HepG2 (cell line): ENCODE results near the gene TMEM50B. TPM values are rescaled to one million over a fixed set of nuclear protein-coding genes. Genes with fewer than 3 reads are reported as not detected.

Source experiments
- DMTF1 ChIP-seq: sonication (generic); formaldehyde crosslinking; IDR thresholded peaks from 2 replicates; pipeline ENCODE4 v1.4.0; 2020; ENCODE audit warnings: mild to moderate bottlenecking, missing genetic modification reagents
- FOSL2 ChIP-seq: sonication (generic); formaldehyde crosslinking; IDR thresholded peaks from 2 replicates; pipeline ENCODE4 v1.4.0; 2020; ENCODE audit warnings: missing genetic modification reagents
- FOXA1 ChIP-seq, 2 experiments: fragments of 450-650 bp in 1 of 2; sonication (generic) in 1 of 2; formaldehyde crosslinking in 1 of 2; IDR thresholded peaks; 2 replicates each; pipeline versions ENCODE4 v1.4.0 to v1.6.1; 2016 to 2020; ENCODE audit warnings: missing genetic modification reagents in 1 of 2
- PCBP2 ChIP-seq: fragments of 200-400 bp; formaldehyde crosslinking; optimal IDR thresholded peaks from 2 replicates; pipeline ENCODE3; 2018; ENCODE audit warnings: low read length, low read depth; ENCODE audit not compliant: poor library complexity, severe bottlenecking
- SOX13 ChIP-seq, 3 experiments: fragments of 450-650 bp in 1 of 3; sonication (generic) in 1 of 3; formaldehyde crosslinking in 1 of 3; IDR thresholded peaks in 2 of 3; conservative IDR thresholded peaks in 1 of 3; 2 replicates each; pipeline versions ENCODE4 v1.5.0 to v1.6.1; 2016 to 2020; ENCODE audit warnings: antibody characterized with exemption in 1 of 3, mild to moderate bottlenecking in 1 of 3, missing compliant biosample characterization in 1 of 3, missing genetic modification reagents in 1 of 3, moderate library complexity in 1 of 3
- ZBTB14 ChIP-seq: sonication (generic); formaldehyde crosslinking; IDR thresholded peaks from 2 replicates; pipeline ENCODE4 v1.4.0; 2020; ENCODE audit warnings: missing genetic modification reagents
- ZNF235 ChIP-seq: sonication (generic); formaldehyde crosslinking; IDR thresholded peaks from 2 replicates; pipeline ENCODE4 v1.8.1; 2023; ENCODE audit warnings: mild to moderate bottlenecking, missing genetic modification reagents, borderline replicate concordance
- ZNF3 ChIP-seq: IDR thresholded peaks from 2 replicates; pipeline ENCODE4 v1.7.0; 2017; ENCODE audit warnings: inconsistent platforms
- polyA plus RNA-seq, 8 experiments: library from polyadenylated mRNA; depleted of rRNA in 3 of 8; stranded (reverse) in 7 of 8; unstranded in 1 of 8; fragments of >200 nt; fragmentation: Illumina TruSeq in 4 of 8; extraction: Trizol in 4 of 8; gene quantifications; 2 replicates each; pipeline versions ENCODE4 v1.2.1 to v1.2.3, GENCODE V29; 2011 to 2016; ENCODE audit warnings: low read depth in 4 of 8, missing spikeins in 1 of 8, mixed read lengths in 1 of 8; ENCODE audit not compliant: insufficient read depth in 1 of 8
- total RNA-seq, 5 experiments: library from RNA; depleted of rRNA; stranded (reverse); fragments of >200 nt; fragmentation: Illumina TruSeq; extraction: Trizol; gene quantifications; 2 replicates each; pipeline ENCODE4 v1.2.3, GENCODE V29; 2016; ENCODE audit warnings: low read depth in 1 of 5
- TF ChIP-seq, protein P1 (sequence below): sonication (generic); formaldehyde crosslinking; IDR thresholded peaks from 2 replicates; pipeline ENCODE4 v1.8.1; 2023; ENCODE audit warnings: missing genetic modification reagents, inconsistent platforms, borderline replicate concordance

Gene TMEM50B
- total and polyA plus RNA-seq, 2 of the 13 experiments (the other 11 are each of a cell fraction or from before 2014, with no cell fraction given) = 29.9 to 46.3 TPM

DNA sequence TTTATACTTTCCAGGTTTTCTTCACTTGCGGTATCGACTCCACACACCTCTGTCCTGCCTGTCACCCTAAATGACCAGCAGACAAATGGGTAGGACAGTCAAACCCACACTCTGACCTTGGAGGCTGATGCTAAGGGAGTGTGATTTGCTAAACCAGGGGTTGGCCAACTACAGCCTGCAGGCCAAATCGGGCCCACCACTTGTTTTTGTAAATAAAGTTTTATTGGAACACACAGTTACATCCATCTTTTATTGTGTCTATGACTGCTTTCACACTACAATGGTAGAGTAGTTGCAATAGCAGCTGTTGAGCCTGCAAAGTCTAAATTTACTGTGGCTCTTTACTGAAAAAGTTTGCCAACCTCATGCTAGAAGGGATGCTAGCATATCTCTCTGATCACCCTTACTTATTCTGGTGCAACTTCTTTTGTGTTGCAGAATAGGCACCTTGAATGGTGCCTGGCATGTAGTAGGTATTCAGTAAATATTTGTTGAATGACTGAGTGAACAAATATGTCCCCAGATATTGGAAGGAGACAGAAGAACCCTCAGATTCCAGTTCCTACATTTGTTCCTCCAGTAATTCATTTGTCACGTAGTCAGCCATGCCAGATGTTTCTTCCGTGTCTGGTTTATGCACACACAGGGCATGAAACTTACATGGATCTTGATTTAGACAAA is 57.9 kb downstream of the TMEM50B start (continued):
- no peak for TF ChIP-seq DMTF1 (CRISPR knock-in tag)
- TF ChIP-seq FOXA1 (IDR thresholded peaks at IDR 0.05) = no peak
- peak; percentile 8; the same call in 1 of the 2 replicates for TF ChIP-seq FOXA1 (CRISPR knock-in tag; IDR thresholded peaks at IDR 0.05)
- TF ChIP-seq ZBTB14 (CRISPR knock-in tag) = no peak
- no peak for TF ChIP-seq PCBP2
- peak; percentile 54 for TF ChIP-seq FOSL2 (CRISPR knock-in tag)
- TF ChIP-seq ZNF3 (CRISPR knock-in tag) = peak; percentile 82; the same call in 1 of the 2 replicates
- TF ChIP-seq SOX13 (IDR thresholded peaks at IDR 0.05) = no peak
- TF ChIP-seq SOX13 (CRISPR knock-in tag; conservative IDR thresholded peaks at IDR 0.05 in 1 of 2, IDR thresholded peaks at IDR 0.05 in 1 of 2) = peak in 1 of 2 experiments; percentile 16; a peak in 1 of 4 replicates
- no peak for TF ChIP-seq ZNF235 (CRISPR knock-in tag)
- TF ChIP-seq, protein P1, sequence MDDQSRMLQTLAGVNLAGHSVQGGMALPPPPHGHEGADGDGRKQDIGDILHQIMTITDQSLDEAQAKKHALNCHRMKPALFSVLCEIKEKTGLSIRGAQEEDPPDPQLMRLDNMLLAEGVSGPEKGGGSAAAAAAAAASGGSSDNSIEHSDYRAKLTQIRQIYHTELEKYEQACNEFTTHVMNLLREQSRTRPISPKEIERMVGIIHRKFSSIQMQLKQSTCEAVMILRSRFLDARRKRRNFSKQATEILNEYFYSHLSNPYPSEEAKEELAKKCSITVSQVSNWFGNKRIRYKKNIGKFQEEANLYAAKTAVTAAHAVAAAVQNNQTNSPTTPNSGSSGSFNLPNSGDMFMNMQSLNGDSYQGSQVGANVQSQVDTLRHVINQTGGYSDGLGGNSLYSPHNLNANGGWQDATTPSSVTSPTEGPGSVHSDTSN = no peak
